SK-N-SH treated with all-trans-retinoic acid at 6 μM for 48 hours (cell line): ENCODE measurements around the gene SFXN2.

ENCODE experiments used
- ATAC-seq: fragments of 200-7000 bp; cut with Tn5 transposase; 3 replicates; pipeline ENCODE4 v1.9.1; 2020; ENCODE audit warnings: mild to moderate bottlenecking, moderate library complexity
- ARNTL ChIP-seq: fragments of 450-650 bp; formaldehyde crosslinking; IDR thresholded peaks from 2 replicates; pipeline ENCODE4 v1.5.0; 2020; ENCODE audit warnings: low read depth, mild to moderate bottlenecking, moderate library complexity, borderline replicate concordance
- GLIS3 ChIP-seq: fragments of 250-450 bp; sonication (Bioruptor Pico); IDR thresholded peaks from 2 replicates; pipeline ENCODE4 v1.5.0; 2020; ENCODE audit warnings: mild to moderate bottlenecking, moderate library complexity
- PPARA ChIP-seq: fragments of 250-450 bp; sonication (Bioruptor Pico); IDR thresholded peaks from 2 replicates; pipeline ENCODE4 v1.5.0; 2020; ENCODE audit warnings: mild to moderate bottlenecking, borderline replicate concordance
- RARB ChIP-seq: fragments of 250-450 bp; sonication (Bioruptor Pico); IDR thresholded peaks from 2 replicates; pipeline ENCODE4 v1.8.0; 2021; ENCODE audit warnings: mild to moderate bottlenecking, moderate library complexity
- SNAI2 ChIP-seq: fragments of 250-450 bp; sonication (Bioruptor Pico); IDR thresholded peaks from 2 replicates; pipeline ENCODE4 v1.5.0; 2020; ENCODE audit warnings: mild to moderate bottlenecking, moderate library complexity
- TCF4 ChIP-seq: fragments of 250-450 bp; sonication (Bioruptor Pico); IDR thresholded peaks from 2 replicates; pipeline ENCODE4 v1.8.0; 2021; ENCODE audit warnings: mild to moderate bottlenecking, moderate library complexity, borderline replicate concordance
- TOX ChIP-seq: fragments of 250-450 bp; sonication (Bioruptor Pico); IDR thresholded peaks from 2 replicates; pipeline ENCODE4 v1.8.0; 2021; ENCODE audit warnings: mild to moderate bottlenecking, moderate library complexity, borderline replicate concordance
- ZC3H10 ChIP-seq: fragments of 250-450 bp; sonication (Bioruptor Pico); IDR thresholded peaks from 2 replicates; pipeline ENCODE4 v1.5.1; 2021; ENCODE audit warnings: mild to moderate bottlenecking, moderate library complexity
- ZFP30 ChIP-seq: fragments of 450-650 bp; formaldehyde crosslinking; IDR thresholded peaks from 2 replicates; pipeline ENCODE4 v1.5.0; 2022; ENCODE audit warnings: mild to moderate bottlenecking, moderate library complexity
- ZNF565 ChIP-seq: fragments of 450-650 bp; formaldehyde crosslinking; conservative IDR thresholded peaks from 2 replicates; pipeline ENCODE4 v1.5.0; 2020; ENCODE audit warnings: low read depth, mild to moderate bottlenecking, moderate library complexity
- ZNF70 ChIP-seq: fragments of 450-650 bp; formaldehyde crosslinking; IDR thresholded peaks from 2 replicates; pipeline ENCODE4 v1.5.0; 2020; ENCODE audit warnings: mild to moderate bottlenecking, moderate library complexity
- ZNF8 ChIP-seq: fragments of 450-650 bp; formaldehyde crosslinking; IDR thresholded peaks from 2 replicates; pipeline ENCODE4 v1.5.0; 2020; ENCODE audit warnings: mild to moderate bottlenecking, moderate library complexity
- TF ChIP-seq, protein P1 (sequence below): fragments of 250-450 bp; sonication (Bioruptor Pico); IDR thresholded peaks from 2 replicates; pipeline ENCODE4 v1.5.1; 2020; ENCODE audit warnings: low read depth, mild to moderate bottlenecking, moderate library complexity
- TF ChIP-seq, protein P2 (sequence below): fragments of 250-450 bp; sonication (Bioruptor Pico); IDR thresholded peaks from 2 replicates; pipeline ENCODE4 v1.8.0; 2020; ENCODE audit warnings: mild to moderate bottlenecking, moderate library complexity, borderline replicate concordance
- TF ChIP-seq, protein P3 (sequence below): fragments of 250-450 bp; sonication (Bioruptor Pico); IDR thresholded peaks from 2 replicates; pipeline ENCODE4 v1.5.1; 2021; ENCODE audit warnings: mild to moderate bottlenecking, moderate library complexity
- TF ChIP-seq, protein P4 (sequence below): fragments of 250-450 bp; sonication (Bioruptor Pico); IDR thresholded peaks from 2 replicates; pipeline ENCODE4 v1.5.0; 2020; ENCODE audit warnings: mild to moderate bottlenecking, moderate library complexity

SFXN2 gene

DNA sequence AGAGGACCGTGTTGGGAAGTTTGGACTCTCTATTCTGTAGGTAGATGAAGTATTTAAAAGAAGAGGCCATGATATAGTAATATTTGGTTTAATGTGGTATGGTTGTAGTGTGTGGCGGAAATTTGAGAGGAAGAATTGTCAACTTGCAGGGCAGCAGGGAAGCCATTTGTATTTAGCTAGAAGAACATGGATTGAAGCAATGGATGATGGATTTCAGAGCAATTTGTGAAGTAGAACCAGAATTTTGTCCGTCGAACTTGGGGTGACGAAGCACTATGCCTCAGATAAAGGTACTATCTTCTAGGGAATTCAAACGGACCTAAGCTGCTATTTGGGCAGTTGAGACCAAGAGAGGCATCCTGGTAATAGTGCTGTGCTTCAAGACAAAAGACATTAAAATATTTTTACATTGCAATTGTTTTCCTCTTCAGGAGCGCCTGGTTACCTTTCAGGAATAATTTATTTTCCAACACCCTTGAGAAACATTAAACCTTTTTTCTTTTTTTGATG, 28.7 kb downstream of the SFXN2 start:
- no peak; the same call in 2 of the 3 replicates for ATAC-seq
- no peak for TF ChIP-seq TOX
- TF ChIP-seq TCF4 (CRISPR knock-in tag): no peak
- no peak for TF ChIP-seq RARB (CRISPR knock-in tag)

DNA sequence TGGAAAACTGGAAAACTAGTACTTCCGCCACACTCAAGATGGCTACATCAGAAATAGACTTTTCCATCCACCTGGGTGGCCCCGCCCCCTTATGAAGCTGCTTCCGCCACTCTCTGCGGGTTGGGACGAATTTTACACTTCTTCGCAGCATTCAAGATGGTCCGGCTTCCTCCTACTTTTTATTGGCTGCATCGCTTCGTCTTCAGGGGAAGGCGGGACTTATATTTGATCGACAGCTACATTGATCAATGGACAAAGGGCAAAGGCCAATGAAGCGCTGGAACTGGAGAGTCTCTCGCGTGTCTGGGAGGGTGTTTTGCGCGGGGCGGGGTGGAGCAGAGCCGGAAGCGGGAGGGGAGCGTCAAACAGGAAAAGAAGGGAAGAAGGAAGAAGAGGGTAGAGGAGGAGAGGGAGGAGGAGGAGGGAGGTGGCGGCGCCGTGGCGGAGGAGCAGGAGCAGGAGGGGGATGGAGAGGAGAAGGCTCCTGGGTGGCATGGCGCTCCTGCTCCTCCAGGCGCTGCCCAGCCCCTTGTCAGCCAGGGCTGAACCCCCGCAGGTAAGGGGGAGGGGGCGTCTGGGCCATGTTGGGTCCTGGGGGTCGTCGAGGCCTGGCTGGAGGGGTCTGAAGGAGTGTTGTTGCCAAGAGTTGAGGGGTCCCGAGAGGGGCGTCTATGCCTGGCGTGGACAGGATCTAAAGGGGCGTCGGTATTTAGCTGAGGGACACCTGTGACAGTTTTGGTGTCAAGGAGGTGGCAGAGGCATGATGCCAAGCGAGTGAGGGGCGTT, 29.3 kb downstream of the SFXN2 start, which contains the start of gene WBP1L:
WBP1L (plus strand) TSS at position 361 of the 786 bp plus-strand sequence; CDS start at position 467, 106 bp downstream.
- TF ChIP-seq TCF4 (CRISPR knock-in tag): no peak
- TF ChIP-seq GLIS3 (CRISPR knock-in tag): no peak
- no peak for TF ChIP-seq ZFP30 (CRISPR knock-in tag)
- TF ChIP-seq ZC3H10 (CRISPR knock-in tag): no peak
- no peak for TF ChIP-seq ZNF565 (CRISPR knock-in tag)
- no peak for TF ChIP-seq ZNF8 (CRISPR knock-in tag)
- TF ChIP-seq SNAI2 (CRISPR knock-in tag): no peak
- TF ChIP-seq, all 23 proteins: peak for 0
- peak; percentile 98 for ATAC-seq

DNA sequence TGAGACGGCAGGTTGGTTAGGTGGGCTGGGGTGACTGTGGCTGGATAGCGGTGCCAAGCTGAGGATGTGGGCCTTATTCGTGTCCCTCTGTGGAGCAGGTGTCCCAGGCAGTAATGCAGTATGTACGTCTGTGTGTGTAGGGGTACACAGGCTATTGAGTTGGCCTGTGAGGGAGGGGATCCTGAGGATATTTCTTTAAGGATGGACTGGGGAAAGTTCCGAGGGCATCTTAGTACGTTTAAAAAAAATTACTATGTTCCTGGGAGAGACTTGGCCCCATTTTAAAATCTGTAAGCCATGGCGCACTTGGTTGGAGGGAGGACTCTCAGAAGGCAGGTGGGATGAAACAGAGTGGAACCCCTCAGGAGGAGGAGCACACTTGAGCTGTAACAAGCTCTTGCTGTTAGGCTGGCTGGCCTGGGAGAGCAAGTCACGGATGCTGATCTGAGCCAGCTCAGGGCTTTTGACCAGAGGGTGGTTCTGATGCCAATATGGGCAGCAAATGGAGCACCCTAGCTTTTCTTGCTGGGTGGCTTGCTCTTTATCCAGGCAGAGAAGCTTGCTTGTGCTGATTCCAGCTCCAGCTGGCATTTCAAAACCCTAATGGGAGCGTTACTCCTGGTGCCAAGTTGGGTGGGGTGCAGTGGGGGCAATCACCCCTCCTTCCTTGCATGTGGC, 30.1 kb downstream of the SFXN2 start:
- ATAC-seq: peak; percentile 50
- TF ChIP-seq, protein P1, sequence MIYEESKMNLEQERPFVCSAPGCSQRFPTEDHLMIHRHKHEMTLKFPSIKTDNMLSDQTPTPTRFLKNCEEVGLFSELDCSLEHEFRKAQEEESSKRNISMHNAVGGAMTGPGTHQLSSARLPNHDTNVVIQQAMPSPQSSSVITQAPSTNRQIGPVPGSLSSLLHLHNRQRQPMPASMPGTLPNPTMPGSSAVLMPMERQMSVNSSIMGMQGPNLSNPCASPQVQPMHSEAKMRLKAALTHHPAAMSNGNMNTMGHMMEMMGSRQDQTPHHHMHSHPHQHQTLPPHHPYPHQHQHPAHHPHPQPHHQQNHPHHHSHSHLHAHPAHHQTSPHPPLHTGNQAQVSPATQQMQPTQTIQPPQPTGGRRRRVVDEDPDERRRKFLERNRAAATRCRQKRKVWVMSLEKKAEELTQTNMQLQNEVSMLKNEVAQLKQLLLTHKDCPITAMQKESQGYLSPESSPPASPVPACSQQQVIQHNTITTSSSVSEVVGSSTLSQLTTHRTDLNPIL (CRISPR knock-in tag): no peak
- TF ChIP-seq GLIS3 (CRISPR knock-in tag) (no peak), ZNF8 (CRISPR knock-in tag) (no peak), ARNTL (CRISPR knock-in tag) (no peak)
- TF ChIP-seq, protein P2, sequence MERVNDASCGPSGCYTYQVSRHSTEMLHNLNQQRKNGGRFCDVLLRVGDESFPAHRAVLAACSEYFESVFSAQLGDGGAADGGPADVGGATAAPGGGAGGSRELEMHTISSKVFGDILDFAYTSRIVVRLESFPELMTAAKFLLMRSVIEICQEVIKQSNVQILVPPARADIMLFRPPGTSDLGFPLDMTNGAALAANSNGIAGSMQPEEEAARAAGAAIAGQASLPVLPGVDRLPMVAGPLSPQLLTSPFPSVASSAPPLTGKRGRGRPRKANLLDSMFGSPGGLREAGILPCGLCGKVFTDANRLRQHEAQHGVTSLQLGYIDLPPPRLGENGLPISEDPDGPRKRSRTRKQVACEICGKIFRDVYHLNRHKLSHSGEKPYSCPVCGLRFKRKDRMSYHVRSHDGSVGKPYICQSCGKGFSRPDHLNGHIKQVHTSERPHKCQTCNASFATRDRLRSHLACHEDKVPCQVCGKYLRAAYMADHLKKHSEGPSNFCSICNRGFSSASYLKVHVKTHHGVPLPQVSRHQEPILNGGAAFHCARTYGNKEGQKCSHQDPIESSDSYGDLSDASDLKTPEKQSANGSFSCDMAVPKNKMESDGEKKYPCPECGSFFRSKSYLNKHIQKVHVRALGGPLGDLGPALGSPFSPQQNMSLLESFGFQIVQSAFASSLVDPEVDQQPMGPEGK (CRISPR knock-in tag): no peak
- TF ChIP-seq, protein P3, sequence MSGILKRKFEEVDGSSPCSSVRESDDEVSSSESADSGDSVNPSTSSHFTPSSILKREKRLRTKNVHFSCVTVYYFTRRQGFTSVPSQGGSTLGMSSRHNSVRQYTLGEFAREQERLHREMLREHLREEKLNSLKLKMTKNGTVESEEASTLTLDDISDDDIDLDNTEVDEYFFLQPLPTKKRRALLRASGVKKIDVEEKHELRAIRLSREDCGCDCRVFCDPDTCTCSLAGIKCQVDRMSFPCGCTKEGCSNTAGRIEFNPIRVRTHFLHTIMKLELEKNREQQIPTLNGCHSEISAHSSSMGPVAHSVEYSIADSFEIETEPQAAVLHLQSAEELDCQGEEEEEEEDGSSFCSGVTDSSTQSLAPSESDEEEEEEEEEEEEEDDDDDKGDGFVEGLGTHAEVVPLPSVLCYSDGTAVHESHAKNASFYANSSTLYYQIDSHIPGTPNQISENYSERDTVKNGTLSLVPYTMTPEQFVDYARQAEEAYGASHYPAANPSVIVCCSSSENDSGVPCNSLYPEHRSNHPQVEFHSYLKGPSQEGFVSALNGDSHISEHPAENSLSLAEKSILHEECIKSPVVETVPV: no peak

DNA sequence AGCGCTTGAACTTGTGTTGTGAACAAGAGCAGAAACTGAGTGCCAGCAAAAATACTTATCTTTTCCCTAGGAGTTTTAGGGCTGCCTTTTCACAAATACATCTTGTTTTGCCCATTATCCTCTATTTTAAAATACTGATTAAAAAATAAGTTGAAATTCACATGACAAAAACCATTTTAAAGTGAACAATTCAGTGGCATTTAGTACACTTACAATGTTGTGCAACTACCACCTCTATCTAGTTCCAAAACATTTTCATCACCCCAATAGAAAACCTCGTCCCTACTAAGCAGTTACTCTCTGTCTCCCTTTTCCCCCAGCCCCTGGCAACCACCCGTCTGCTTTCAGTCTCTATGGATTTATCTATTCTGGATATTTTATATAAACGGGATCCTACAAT, 30.7 kb downstream of the SFXN2 start:
- no peak for TF ChIP-seq ZNF565 (CRISPR knock-in tag)
- TF ChIP-seq SNAI2 (CRISPR knock-in tag): no peak
- TF ChIP-seq TOX: no peak
- TF ChIP-seq, protein P4, sequence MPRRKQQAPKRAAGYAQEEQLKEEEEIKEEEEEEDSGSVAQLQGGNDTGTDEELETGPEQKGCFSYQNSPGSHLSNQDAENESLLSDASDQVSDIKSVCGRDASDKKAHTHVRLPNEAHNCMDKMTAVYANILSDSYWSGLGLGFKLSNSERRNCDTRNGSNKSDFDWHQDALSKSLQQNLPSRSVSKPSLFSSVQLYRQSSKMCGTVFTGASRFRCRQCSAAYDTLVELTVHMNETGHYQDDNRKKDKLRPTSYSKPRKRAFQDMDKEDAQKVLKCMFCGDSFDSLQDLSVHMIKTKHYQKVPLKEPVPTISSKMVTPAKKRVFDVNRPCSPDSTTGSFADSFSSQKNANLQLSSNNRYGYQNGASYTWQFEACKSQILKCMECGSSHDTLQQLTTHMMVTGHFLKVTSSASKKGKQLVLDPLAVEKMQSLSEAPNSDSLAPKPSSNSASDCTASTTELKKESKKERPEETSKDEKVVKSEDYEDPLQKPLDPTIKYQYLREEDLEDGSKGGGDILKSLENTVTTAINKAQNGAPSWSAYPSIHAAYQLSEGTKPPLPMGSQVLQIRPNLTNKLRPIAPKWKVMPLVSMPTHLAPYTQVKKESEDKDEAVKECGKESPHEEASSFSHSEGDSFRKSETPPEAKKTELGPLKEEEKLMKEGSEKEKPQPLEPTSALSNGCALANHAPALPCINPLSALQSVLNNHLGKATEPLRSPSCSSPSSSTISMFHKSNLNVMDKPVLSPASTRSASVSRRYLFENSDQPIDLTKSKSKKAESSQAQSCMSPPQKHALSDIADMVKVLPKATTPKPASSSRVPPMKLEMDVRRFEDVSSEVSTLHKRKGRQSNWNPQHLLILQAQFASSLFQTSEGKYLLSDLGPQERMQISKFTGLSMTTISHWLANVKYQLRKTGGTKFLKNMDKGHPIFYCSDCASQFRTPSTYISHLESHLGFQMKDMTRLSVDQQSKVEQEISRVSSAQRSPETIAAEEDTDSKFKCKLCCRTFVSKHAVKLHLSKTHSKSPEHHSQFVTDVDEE: no peak
- no peak for TF ChIP-seq ZNF8 (CRISPR knock-in tag)
- TF ChIP-seq PPARA: no peak
- TF ChIP-seq ZNF70: no peak
- no peak for TF ChIP-seq ZC3H10 (CRISPR knock-in tag)
- ATAC-seq: no peak
